AG20443 (cell line): ENCODE measurements around the gene OSBPL8.
"Not testable (repeated sequence)": the region's sequence is repeated elsewhere in the genome, so short reads cannot be mapped to it uniquely, and the experiment has no call there.

Experiments
- DNase-seq: peaks from one replicate; pipeline ENCODE4 v3.0.0; 2012; ENCODE audit warnings: low spot score, mixed read lengths

OSBPL8 gene

DNA sequence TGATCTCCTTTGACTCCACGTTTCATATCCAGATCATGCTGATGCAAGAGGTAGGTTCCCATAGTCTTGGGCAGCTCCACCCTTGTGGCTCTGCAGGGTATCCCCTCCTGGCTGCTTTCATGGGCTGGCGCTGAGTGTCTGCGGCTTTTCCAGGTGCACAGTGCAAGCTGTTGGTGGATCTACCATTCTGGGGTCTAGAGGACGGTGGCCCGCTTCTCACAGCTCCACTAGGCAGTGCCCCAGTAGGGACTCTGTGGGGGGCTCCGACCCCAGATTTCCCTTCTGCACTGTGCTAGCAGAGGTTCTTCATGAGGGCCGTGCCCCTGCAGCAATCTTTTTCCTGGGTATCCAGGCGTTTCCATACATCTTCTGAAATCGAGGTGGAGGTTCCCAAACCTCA lies 199.3 kb downstream of the OSBPL8 start:
- no peak for DNase-seq

DNA sequence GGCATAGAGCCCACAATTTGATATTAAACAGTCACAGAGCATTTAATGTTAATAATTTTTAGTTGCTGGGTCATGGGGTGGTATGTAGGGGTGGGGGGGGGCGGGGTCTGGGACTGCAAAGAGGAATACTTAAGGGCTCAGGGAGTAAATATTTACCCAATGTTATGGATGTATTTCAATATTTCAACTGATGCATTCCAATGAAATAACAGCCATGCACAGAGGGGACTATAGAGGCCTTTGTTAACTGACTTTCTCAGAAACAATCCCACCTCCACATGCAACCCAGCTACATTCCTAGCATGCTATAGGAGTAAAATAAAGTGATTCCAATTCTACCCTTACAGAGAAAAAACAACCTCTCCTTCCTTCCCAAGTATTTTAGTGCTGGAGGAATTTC lies 203.5 kb downstream of the OSBPL8 start:
- DNase-seq = no peak

- DNase-seq = peak; percentile 96
Observed at GRCh38 chr12:76348079-76348901, 211.3 kb downstream of the OSBPL8 start, which contains the start of gene BBS10. BBS10 (minus strand) TSS chr12:76348415; CDS start chr12:76348358, 57 bp downstream.

DNA sequence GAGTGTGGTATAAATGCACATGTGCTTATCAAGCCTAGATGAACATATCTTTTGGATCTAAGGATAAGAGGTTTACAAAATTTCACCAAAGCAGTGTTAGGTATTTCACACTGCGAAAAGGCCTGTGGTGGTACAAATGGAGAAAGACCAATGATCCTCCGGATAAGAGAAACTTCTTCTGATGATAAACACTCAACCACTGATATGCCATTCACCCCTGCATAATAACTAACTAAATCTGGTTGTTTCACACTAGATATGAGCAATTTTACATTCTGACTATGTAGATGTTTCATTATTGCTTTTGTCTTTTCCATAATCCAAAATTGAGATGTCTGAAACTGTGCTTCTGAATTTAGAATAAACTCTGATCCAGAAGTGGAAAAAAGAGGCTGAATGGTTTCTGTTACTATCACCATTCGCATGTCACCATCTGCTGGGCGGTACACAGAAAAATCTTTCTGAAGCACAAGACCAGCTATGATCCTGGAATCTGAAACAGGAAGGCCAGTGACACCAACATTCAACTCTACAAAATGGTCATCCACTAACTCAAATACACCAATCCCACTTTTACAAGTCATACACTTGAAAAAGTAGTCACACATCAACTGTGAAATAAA lies 212.7 kb downstream of the OSBPL8 start:
- DNase-seq = peak; percentile 50

DNA sequence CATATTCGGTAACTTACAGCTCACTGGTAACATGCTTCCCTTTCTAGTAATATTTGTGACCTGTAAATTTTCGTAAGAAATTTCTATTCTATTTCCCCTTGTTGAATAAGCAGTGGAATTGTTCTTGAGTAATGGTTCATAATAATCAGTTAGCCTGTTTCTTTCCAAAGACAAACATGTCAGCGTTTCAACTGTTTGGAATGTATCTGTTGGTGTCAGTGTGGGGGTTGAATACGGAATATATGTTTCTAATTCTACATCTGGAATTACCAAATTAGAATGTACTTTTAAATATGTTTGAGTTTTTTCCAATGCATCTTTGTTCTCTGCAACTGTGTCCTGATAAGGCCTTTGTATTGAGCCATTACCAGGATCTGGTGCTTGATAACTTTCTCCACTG lies 213.3 kb downstream of the OSBPL8 start:
- DNase-seq = no peak

DNA sequence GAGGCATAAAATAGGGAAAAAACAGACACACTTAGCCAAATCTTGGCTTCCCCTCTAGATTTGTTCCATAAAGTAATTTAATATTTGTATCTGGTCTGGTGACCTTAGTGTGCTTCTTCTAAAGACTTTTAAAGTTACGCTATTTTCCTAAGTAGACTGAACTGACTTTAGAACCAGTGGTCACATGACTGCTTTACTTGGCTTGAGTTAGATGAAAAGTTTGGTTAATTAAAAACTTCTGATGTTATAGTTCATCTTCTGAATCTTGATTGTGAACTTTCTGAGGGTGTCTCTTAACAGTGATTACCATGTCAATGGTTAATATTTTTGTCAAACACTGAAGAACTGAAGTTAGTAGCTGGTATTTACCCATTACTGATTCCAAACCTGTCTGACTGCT lies 214.0 kb downstream of the OSBPL8 start:
- DNase-seq = no peak

DNA sequence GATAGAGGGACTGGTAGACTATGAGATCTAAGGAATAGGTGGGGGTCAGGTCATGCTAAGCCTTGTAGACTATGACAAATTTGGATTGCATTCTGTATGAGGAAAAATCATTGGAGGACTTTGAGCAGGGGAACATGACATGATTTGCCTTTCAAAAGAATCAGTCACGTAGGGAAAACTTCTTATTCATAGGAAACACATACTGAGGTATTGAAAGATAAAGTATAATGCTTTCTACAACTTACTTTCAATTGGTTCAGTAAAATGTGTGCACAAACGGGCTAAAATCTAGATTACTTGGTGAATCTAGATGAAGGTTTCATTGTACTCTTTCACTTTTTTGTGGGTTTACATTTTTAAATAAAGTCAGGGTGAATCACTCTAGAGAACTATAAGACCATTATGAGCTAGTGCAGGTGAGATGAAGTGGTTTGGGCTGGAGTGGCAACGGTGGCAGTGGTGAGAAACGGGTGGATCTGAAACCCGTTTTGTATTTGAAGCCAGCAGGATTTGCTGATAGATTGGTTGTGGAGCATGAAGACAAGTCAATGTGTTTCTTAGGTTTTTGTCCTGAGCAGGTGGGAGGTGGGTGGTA lies 218.0 kb downstream of the OSBPL8 start:
- peak; percentile 19 for DNase-seq

DNA sequence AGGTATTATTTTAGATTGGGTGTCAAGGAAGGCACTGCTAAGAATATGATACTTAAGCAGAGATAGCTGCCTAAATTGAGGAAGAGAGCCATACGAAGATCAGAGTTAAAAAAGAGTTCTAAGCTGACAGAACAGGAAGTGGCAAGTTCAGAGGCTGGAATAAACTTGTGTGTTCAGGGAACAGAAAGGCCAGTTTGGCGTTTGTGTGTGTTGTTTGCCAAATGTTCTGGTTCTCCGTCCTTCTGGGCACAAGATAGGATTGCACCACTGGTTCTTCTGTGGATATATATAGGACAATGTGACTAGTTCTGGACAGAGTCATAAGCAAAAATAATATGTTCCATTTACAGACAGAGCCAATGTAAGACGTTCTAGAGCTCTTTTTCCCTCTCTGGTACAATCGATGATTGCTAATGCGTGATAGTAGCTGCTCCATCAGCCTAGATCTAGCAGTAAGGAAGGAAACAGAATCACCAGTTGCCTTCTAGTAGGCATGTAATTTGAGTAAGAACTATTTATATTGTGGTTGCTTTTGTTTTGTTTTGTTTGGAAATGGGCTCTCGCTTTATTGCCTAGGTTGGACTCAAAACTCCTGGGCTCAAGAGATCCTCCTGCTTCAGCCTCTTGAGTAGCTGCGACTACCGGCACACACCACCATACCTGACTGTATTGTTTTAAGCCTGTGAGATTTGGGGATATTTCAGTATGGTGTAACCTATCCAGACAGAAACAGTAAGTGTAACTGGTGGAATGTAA lies 218.7 kb downstream of the OSBPL8 start:
- DNase-seq = no peak

- peak; percentile 65 for DNase-seq
Observed at GRCh38 chr12:76337583-76337982, 222.0 kb downstream of the OSBPL8 start.

GRCh38 chr12:76332606-76333005 lies 227.0 kb downstream of the OSBPL8 start:
- no peak for DNase-seq

- DNase-seq = no peak
Observed at GRCh38 chr12:76329606-76330005, 230.0 kb downstream of the OSBPL8 start.

- DNase-seq = peak; percentile 85
Observed at GRCh38 chr12:76329159-76329558, 230.4 kb downstream of the OSBPL8 start.

- DNase-seq = not testable (repeated sequence)
Observed at GRCh38 chr12:76319595-76320319, 239.8 kb downstream of the OSBPL8 start.

DNA sequence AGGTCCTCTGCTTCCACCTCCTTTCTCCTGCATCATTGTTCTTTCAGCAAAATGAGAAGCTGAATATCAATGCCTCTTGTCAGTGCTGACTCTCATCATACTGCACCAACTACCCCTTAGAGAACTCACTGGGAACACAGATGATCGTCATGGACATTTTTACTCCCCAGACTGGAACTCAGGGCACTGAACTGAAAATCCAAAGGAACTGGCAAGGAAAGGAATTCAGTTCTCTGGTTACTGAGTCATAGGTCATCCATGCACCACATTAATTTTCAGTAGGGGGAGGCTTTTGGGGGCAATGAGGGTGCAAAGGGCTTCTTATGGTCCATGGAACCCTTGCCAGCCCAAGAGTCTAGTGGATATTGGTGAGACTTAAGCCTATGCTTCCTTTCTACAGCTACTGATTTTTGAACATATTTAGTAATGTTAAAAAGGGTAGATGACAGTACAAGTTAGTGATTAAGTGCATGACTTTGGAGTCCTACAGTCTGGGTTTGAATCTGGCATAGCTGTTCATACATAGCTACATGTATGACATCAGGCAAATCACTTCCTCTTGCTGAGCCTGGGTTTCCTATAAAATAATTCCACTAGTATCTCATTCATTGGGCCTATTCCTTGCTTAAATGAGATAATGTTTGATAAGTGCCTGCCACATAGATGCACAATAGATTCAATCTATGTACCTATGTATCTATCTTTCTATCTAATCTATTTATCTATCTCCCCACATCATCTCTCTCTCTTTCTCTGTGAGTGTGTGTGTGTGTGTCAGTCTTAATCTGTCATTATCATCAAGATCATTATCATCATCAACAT lies 240.6 kb downstream of the OSBPL8 start:
- peak; percentile 19 for DNase-seq

GRCh38 chr12:76317976-76318375 lies 241.6 kb downstream of the OSBPL8 start:
- DNase-seq = no peak

DNA sequence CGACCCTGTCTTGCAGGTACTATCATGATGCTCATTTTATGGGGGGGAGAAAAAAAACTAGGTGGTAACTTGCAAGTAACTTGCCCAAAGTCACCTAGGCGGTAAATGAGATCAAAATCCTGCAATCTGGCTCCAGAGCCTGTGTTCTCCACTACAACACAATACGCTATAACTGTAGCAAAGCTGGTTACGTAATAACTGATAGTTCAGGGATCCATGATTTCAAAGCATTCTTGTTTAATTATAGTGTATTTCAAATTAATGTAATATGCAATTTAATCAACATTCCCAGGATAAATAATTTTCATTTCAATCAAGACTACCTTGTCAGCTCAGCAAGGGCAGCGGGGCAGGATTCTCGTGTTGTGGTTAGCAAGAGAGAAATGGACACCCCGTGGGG lies 243.1 kb downstream of the OSBPL8 start:
- no peak for DNase-seq

GRCh38 chr12:76313299-76313698 lies 246.3 kb downstream of the OSBPL8 start:
- no peak for DNase-seq

- DNase-seq = no peak
Observed at GRCh38 chr12:76312315-76312714, 247.3 kb downstream of the OSBPL8 start.

DNA sequence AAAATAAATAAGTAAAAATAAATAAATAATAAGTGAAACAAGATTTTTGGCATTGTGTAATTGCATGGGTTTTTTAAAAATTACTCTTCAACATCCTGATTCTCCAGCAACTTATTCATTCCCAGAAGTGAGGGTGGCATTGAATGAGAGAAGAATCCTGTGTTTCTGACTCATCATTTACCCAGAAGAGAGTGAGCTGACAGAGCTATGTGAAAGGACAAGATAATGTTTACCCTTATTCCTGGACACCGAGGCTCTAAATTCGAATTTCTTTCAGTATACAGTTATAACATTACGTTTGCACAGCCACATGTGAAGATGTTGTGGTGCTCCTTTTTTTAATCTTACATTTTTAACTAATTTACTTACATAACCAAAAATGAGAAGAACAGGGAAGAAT lies 247.8 kb downstream of the OSBPL8 start:
- DNase-seq = peak; percentile 44

- DNase-seq = peak; percentile 37
Observed at GRCh38 chr12:76310110-76310509, 249.5 kb downstream of the OSBPL8 start.

GRCh38 chr12:76308866-76309265 lies 250.7 kb downstream of the OSBPL8 start:
- DNase-seq = no peak
